Lung microvascular endothelial cell (primary cell): ENCODE measurements around the gene VANGL1. TPM values are rescaled to one million over a fixed set of nuclear protein-coding genes. Genes with fewer than 3 reads are reported as not detected.

Experiments used
- DNase-seq, 2 donors: peaks; one replicate each; pipeline versions ENCODE4 v3.0.0 to v3.0.0-alpha.2; 2010; ENCODE audit warnings: low read depth in 2 of 2
- total RNA-seq: library from RNA; depleted of rRNA; stranded (reverse); fragments of >200 nt; gene quantifications from 2 replicates; pipeline ENCODE4 v1.2.1, GENCODE V29; 2014

The VANGL1 gene
- total RNA-seq, 1 donor from 2014 or later = 13.9 TPM

DNA sequence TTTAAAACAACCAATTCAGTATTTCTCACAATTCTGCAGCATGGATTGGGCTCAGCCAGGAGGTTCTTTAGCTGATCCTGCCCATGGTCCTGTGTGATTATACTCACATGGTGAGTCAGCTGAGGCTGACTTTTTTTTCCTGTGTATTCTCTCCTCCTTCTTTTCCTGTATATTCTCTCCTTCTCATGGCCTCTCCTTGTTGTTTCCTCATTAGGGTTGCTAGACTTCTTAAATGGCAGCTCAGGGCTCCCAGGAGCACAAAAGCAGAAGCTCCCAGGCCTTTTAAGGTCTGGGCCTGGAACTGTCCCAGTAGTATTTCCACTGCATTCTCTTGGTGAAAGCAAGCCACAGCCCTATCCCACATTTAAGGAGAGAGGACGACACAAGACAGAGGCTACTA is 26.8 kb downstream of the VANGL1 start:
- no peak for DNase-seq

DNA sequence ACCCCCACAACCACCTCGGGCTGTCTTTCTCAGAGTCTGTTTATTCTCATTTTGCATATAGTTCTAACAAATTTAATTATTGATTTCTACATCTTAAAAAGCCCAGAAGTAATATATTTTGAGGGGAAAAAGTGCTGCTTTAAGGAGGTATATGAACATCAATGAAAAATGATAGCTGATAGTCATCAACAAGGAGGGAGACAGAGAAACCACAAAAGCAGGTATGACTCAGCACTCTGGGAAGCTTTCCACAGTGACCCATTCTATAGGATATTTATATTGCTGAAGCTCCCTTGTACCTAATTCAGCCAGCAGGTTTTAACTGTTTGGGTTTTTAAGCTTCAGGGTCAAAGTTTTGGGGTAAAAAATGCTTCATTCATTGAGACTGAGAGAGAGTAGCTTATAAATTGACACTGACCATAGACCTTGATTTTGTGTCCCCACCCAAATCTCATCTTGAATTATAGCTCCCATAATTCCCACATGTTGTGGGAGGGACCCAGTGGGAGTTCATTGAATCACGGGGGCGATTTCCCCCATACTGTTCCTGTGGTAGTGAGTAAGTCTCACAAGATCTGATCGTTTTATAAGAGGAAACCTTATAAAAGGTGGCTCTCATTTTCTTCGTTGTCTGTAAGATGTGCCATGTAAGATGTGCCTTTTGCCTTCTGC is 27.4 kb downstream of the VANGL1 start:
- DNase-seq = peak in 1 of 2 donors; percentile 64

DNA sequence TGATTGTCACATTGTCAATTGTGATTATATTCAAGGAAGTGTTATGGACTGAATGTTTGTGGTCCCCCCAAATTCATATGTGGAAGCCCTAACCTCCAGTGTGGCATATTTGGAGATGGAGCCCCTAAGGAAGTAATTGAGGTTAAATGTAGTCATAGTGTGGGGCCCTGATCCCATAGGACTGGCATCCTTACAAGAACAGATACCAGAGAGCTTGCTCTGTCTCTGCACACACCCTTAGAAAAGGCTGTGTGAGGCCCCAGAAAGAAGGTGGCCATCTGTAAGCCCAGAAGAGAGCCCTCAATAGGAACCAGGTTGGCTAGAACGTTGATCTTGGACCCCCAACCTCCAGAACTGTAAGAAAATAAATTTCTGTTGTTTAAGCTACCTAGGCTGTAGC is 28.1 kb downstream of the VANGL1 start:
- DNase-seq = no peak

GRCh38 chr1:115670476-115671175 is 28.9 kb downstream of the VANGL1 start:
- DNase-seq = peak in 1 of 2 donors; percentile 38

- DNase-seq = no peak
Observed at GRCh38 chr1:115671176-115671934, 29.6 kb downstream of the VANGL1 start.

GRCh38 chr1:115672224-115673009 is 30.6 kb downstream of the VANGL1 start:
- DNase-seq = no peak

GRCh38 chr1:115676498-115677181 is 34.9 kb downstream of the VANGL1 start:
- DNase-seq = no peak

DNA sequence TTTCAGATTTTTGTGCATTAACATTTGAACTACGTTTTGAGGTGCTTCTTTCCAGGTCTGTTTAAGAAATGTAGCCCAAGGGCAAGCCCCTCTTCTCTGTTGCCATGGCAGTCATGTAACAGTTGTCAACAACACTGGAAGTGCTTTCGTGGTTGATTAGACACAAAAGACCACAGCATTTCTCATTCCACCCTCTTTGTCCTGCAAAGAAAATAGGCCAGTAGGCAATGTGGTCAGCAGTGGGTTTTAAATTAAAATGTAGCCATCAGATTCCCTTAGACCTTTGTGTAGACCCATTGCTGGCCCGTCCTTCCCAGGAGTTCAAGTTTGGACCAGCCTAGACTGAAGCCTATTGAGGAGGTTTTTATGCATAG is 35.4 kb downstream of the VANGL1 start:
- no peak for DNase-seq

GRCh38 chr1:115677565-115677964 is 35.8 kb downstream of the VANGL1 start:
- peak in 1 of 2 donors; percentile 36 for DNase-seq

GRCh38 chr1:115678141-115678540 is 36.4 kb downstream of the VANGL1 start:
- DNase-seq = no peak

DNA sequence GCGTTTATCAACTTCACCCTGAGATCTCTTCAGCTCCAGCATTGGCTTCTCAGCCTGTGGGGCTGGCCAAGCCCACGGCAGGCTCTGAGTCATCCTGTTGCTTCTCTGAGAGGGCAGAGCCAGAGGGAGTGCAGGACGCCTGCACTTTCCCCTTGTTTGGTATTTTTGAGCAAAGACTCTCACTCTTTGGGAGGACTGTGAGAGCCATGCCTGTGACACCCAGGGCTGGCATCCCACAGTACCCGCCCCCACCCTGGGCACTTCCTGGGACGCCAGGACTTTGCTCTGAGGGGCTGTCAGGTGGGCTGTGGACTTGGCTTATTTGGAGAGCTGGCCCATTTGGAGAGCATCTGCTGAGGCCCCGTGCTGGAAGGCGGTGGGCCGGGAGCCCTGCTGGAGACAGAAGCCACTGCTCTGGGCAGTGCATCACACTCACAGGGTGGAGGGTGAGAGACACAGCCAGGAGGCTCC is 37.4 kb downstream of the VANGL1 start:
- peak in 1 of 2 donors; percentile 48 for DNase-seq

DNA sequence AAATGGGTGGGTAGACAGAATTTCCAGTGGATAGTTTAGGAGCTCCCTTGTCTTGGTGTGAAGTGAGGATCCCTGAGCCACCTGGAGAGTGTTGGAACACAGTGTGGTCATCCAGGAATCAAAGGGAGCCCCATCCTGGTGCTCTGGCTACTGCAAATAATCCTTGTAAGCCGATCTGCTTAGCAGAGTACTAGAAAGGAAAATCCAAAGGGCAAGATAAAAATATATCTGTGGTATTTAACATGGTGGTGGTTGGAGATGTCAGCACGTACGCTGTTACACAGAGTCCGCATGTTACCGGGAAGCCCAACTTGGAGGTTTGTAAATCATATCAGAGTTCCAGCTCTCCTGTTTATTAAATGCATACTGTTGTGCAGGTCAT is 39.0 kb downstream of the VANGL1 start:
- DNase-seq = no peak

- no peak for DNase-seq
Observed at GRCh38 chr1:115682792-115683191, 41.0 kb downstream of the VANGL1 start.

GRCh38 chr1:115685029-115685705 is 43.4 kb downstream of the VANGL1 start:
- DNase-seq = no peak

GRCh38 chr1:115687744-115688143 is 46.0 kb downstream of the VANGL1 start:
- no peak for DNase-seq

DNA sequence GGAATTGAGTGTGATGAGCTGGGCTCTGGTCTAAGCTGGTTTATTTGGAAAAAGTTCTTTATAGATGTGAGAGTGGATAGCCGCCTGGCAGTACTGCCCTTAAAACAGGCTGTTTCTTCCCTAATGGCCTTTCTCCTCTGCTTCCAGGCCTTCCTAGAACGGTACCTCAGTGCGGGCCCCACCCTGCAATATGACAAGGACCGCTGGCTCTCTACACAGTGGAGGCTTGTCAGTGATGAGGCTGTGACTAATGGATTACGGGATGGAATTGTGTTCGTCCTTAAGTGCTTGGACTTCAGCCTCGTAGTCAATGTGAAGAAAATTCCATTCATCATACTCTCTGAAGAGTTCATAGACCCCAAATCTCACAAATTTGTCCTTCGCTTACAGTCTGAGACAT is 49.2 kb downstream of the VANGL1 start:
- no peak for DNase-seq

DNA sequence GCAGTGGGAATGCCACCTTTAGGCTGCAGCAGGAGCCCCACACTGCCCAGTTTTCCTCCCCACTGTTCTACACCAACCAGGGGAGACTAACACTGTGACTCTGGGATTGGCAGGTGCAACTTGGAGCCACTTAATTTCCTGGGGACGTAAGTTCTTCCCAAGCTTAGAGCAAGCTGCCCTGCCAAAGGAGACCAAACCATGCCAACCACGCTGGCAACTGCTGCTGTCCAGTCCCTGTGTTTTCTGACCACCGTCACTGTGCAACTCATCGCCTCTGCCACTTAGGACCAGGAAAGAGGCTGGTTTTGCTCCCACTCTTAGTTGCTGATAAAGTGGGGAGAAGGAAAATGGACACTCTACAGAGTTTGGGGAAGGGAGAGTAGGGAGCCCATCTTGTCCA is 50.5 kb downstream of the VANGL1 start:
- no peak for DNase-seq

DNA sequence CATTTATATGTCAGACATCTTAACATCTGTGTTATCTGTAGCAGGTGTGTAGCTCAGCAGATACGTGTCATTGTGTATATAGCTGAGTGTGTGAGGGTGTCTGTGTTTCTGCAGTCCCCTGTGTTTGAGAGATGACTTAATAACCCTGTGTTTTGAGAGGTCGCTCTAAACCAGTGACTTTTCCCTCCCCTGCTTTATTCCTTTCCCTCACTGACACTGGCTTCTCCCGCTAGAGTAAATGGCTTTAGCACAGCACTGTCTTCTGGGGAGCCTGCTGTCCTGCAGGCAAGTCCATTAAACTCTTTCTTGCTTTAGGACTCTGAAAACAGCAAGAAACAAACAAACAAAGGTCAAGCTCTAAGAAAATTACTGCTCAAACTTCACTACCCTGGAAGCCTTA is 53.0 kb downstream of the VANGL1 start:
- no peak for DNase-seq

- DNase-seq = no peak
Observed at GRCh38 chr1:115697619-115698018, 55.8 kb downstream of the VANGL1 start.

DNA sequence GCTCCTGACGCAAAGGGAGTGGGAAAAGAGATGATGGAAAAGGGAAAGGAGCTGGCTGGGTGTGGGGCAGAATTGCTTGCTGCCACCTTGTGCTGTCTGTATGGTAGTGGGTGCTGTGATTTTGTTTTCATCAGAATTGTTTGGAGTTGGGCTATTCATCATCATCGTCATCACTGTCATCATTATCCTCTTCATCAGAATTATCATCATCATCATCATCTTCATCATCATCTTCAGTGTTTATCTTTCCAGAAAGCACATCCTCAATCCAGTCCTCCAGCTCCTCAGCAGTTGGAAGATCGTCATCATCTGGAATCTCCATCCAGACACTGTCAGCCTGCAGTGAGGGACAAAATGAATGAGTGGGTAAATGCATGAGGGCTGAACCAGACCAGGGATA is 59.3 kb downstream of the VANGL1 start:
- DNase-seq = no peak

DNA sequence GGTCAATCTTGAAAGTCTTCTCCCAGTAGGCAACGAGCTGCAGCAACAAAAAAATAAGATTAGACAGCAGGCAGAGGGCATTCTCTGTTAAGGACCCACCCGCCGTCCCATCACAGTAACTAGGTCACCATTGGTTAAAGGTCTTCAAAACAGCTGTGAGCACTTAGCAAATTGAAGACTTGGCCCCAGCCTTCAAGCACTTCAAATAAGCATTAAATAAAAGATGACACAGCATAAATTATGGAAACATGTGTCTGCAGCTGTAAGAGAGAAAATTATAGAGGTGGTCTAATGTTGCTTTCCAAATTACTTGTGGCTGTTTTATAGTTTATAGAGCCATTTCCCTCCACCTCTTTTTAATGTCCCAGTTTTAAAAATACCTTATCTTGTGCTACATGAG is 61.2 kb downstream of the VANGL1 start:
- no peak for DNase-seq
